Measurements from ENCODE around the gene RNF38.

The RNF38 gene

DNA sequence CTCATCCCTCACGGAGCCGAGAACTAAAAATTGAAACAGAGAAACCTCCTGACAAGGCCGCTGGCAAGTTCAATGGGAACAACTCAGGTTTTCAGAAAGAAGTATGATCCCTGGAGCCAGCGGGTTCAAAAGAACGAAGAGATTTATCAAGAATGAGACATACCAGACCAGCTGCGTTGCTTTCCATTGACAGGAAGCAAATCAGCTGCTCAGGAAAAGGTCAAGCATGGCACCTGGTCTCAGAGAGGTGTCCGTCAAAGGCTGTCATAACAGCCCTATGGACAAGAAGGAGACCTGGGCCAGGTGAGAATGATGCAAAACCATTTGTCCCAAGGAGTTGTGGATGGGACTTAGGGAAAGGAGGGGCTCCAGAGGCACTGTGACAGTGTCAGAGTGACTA, 106.9 kb downstream of the RNF38 start:
- no peak for DNase-seq (ENCODE audit: low spot score)

DNA sequence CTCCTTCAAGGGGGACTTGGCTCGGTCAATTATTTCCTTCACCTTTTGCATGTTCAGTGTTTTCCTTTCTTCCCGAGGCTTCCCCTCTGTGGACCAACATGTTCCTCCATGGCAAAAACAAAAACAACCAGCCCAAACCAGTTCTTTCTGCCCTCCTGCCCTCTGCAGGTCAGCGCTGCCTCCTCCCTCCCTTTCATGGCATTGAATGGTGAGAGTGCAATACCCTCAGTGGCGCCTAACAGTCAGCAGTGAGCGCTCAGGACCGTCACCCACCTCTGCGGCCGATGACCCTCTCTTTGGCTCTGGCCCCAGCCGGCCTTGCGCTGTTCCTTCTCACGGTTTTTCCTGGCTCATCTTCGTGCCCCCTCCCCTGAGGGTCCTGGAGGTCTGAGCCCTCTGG, 107.4 kb downstream of the RNF38 start:
- DNase-seq (ENCODE audit: low spot score), result no peak

DNA sequence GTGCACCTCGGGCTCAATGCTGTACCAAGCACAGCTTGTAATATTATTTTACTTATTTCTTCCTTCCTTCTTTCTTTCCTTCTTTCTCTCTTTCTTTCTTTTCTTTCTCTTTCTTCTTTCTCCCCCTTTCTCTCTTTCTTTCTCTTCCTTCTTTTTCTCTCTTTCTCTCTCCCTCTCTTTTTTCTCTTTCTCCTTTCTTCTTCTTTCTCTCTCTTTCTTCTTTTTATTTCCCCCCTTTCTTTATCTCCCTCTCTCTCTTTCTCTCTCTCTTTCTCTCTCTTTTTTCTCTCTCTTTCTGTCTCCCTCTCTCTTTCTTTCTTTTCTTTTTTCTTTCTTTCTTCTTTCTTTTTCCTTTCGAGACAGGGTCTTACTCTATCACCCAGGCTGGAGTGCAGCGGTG, 109.1 kb downstream of the RNF38 start:
- DNase-seq (ENCODE audit: low spot score), result no peak

DNA sequence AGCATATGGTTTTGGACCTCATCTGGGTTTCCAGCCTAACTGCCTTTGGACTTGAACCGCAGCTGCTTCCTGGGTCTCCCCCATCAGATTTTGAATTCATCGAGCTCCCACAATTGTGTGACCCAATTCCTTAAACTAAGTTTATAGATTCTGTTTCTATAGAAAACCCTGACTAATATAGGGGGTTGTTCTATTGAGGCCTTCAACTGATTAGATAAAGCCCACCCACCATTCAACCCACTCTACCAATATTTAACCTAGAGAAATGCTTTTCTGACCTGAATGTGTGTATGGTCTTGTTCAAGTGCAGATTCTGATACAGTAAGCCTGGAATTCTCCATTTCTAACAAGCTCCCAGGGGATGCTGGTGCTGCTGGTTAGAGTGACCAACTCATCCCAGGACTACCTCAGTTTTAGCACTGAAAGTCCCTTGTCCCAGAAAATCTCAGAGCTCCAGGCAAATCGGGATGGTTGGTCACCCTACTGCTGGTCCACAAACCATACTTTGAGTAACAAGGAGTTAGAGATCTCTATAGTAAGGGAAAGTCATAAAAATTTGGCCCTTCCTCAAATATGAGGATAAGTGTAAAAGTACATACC, 110.1 kb downstream of the RNF38 start:
- no peak for DNase-seq (ENCODE audit: low spot score)

DNA sequence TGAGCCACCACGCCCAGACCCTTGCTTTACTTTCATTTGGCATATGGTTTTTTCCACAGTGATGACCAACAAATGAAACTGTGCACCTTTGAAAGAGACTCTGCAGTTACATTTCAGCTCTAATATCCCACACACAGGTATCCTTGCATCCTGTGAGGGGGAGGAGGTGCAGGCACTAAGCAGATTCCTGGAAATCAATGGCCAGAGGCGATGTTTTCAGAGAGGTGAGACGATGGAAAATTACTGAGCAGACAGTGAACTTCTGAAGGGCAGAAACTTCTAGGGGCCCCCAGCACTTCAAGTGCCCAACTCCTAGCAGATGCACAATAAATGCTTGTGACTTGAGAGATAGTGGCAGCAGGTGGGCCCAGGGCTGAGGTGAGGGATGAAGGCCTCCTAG, 112.0 kb downstream of the RNF38 start:
- DNase-seq (ENCODE audit: low spot score), result no peak
